OCI-LY1 (cell line): ENCODE data around the gene SDK1.

Experiments used
- H2AFZ ChIP-seq: fragments of 200-600 bp; sonication (generic), shearing (Covaris generic); 2 replicates; pipeline ENCODE4 v1.6.0; 2014; ENCODE audit warnings: antibody characterized with exemption, mild to moderate bottlenecking, low read length
- H3F3A ChIP-seq: fragments of 200-600 bp; sonication (generic), shearing (Covaris generic); 2 replicates; pipeline ENCODE4 v1.6.0; 2014; ENCODE audit warnings: mild to moderate bottlenecking, antibody characterized with exemption, low read length, moderate library complexity; ENCODE audit not compliant: insufficient read depth
- H3K27ac ChIP-seq: fragments of 200-600 bp; sonication (generic); 2 replicates; pipeline ENCODE4 v1.5.1; 2014; ENCODE audit warnings: low read length, mixed run types, mild to moderate bottlenecking, low read depth; ENCODE audit not compliant: poor library complexity, severe bottlenecking
- H3K27me3 ChIP-seq: fragments of 200-600 bp; sonication (generic); 2 replicates; pipeline ENCODE4 v1.6.0; 2014; ENCODE audit warnings: antibody characterized with exemption, mild to moderate bottlenecking, low read length, moderate library complexity; ENCODE audit not compliant: insufficient read depth
- H3K36me3 ChIP-seq: fragments of 200-600 bp; sonication (generic); 2 replicates; pipeline ENCODE4 v1.6.1; 2014; ENCODE audit warnings: mild to moderate bottlenecking, antibody characterized with exemption, low read length, moderate library complexity, mixed read lengths; ENCODE audit not compliant: insufficient read depth
- H3K4me1 ChIP-seq: fragments of 200-600 bp; sonication (generic); 2 replicates; pipeline ENCODE4 v1.5.1; 2014; ENCODE audit warnings: mild to moderate bottlenecking, low read length, moderate library complexity; ENCODE audit not compliant: insufficient read depth, severe bottlenecking
- H3K4me2 ChIP-seq: fragments of 200-600 bp; sonication (generic), shearing (Covaris generic); 2 replicates; pipeline ENCODE4 v1.6.1; 2014; ENCODE audit warnings: low read length
- H3K4me3 ChIP-seq: fragments of 200-600 bp; sonication (generic); 2 replicates; pipeline ENCODE4 v1.5.1; 2014; ENCODE audit warnings: low read length, low read depth, mild to moderate bottlenecking, mixed read lengths; ENCODE audit not compliant: poor library complexity, severe bottlenecking
- H3K79me2 ChIP-seq: fragments of 200-600 bp; shearing (Covaris generic); 2 replicates; pipeline ENCODE4 v1.6.1; 2016; ENCODE audit warnings: mixed run types, low read length, mixed read lengths; ENCODE audit not compliant: insufficient read depth
- H3K9ac ChIP-seq: fragments of 200-600 bp; sonication (generic), shearing (Covaris generic); 2 replicates; pipeline ENCODE4 v1.6.1; 2014; ENCODE audit warnings: mild to moderate bottlenecking, low read length, mixed read lengths
- H3K9me2 ChIP-seq: fragments of 200-600 bp; sonication (generic), shearing (Covaris generic); 2 replicates; pipeline ENCODE4 v1.6.1; 2014; ENCODE audit warnings: low read depth, mild to moderate bottlenecking, low read length, mixed read lengths
- H3K9me3 ChIP-seq: fragments of 200-600 bp; shearing (Covaris generic); 2 replicates; pipeline ENCODE4 v1.6.1; 2014; ENCODE audit warnings: low read length, mixed read lengths
- H4K20me1 ChIP-seq: fragments of 200-600 bp; sonication (generic), shearing (Covaris generic); 2 replicates; pipeline ENCODE4 v1.6.0; 2016; ENCODE audit warnings: mild to moderate bottlenecking, low read length; ENCODE audit not compliant: insufficient read depth
- EZH2 ChIP-seq: fragments of 200-600 bp; sonication (generic), shearing (Covaris generic); IDR thresholded peaks from 2 replicates; pipeline ENCODE4 v1.8.0; 2017; ENCODE audit warnings: borderline replicate concordance, mixed run types, mild to moderate bottlenecking, antibody characterized with exemption, low read length, moderate library complexity, mixed read lengths
- TF ChIP-seq, protein P1 (sequence below): fragments of 200-600 bp; sonication (generic), shearing (Covaris generic); IDR thresholded peaks from 2 replicates; pipeline ENCODE4 v1.5.1; 2017; ENCODE audit warnings: mild to moderate bottlenecking, antibody characterized with exemption, low read length, moderate library complexity, mixed read lengths

Gene SDK1

DNA sequence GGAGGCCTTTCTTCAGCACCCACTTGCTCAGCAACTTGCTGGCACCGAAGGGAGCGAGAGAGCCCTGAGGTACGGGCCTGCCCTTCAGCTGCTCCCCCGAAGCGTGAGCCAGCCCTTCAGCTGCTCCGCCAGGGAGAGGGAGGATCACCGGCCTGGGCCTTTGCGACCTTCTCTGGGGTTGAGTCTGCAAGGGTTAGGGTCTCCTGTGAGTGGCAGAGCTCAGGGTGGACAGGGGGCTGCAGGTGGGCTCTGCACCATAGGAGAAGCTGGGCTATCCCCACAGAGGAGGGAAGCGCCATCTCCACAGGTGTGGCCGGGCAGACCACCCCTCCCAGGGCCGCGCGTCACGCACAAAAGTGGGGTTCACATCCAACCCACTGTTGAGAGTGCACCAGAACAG lies 890.5 kb downstream of the SDK1 start:
- H3K4me3 ChIP-seq, result no peak overlapping the region
- H3K9ac ChIP-seq, result no peak overlapping the region
- no peaks in the 10 kb centered on the region for H3K27me3 ChIP-seq
- H3K36me3 ChIP-seq, result no peaks in the 10 kb centered on the region; the same call in 1 of the 2 replicates
- no peak overlapping the region for H3K27ac ChIP-seq
- no peak overlapping the region for H3K4me2 ChIP-seq
- no peak overlapping the region for H2AFZ ChIP-seq
- no peaks in the 10 kb centered on the region for H3K79me2 ChIP-seq
- TF ChIP-seq EZH2, result no peak
- TF ChIP-seq, protein P1, sequence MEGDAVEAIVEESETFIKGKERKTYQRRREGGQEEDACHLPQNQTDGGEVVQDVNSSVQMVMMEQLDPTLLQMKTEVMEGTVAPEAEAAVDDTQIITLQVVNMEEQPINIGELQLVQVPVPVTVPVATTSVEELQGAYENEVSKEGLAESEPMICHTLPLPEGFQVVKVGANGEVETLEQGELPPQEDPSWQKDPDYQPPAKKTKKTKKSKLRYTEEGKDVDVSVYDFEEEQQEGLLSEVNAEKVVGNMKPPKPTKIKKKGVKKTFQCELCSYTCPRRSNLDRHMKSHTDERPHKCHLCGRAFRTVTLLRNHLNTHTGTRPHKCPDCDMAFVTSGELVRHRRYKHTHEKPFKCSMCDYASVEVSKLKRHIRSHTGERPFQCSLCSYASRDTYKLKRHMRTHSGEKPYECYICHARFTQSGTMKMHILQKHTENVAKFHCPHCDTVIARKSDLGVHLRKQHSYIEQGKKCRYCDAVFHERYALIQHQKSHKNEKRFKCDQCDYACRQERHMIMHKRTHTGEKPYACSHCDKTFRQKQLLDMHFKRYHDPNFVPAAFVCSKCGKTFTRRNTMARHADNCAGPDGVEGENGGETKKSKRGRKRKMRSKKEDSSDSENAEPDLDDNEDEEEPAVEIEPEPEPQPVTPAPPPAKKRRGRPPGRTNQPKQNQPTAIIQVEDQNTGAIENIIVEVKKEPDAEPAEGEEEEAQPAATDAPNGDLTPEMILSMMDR, result no peak
- no peaks in the 10 kb centered on the region for H3K4me1 ChIP-seq
- H4K20me1 ChIP-seq, result no peaks in the 10 kb centered on the region
- peaks cover 5% of the 10 kb centered on the region; the same call in 1 of the 2 replicates for H3K9me3 ChIP-seq
- H3F3A ChIP-seq, result no peaks in the 10 kb centered on the region
- no peaks in the 10 kb centered on the region for H3K9me2 ChIP-seq

GRCh38 chr7:4195660-4196059 lies 894.6 kb downstream of the SDK1 start:
- H3K4me2 ChIP-seq, result no peak overlapping the region
- TF ChIP-seq, protein P1, result no peak
- TF ChIP-seq EZH2, result no peak
- no peak overlapping the region for H3K4me3 ChIP-seq
- no peaks in the 10 kb centered on the region for H3F3A ChIP-seq
- no peak overlapping the region for H2AFZ ChIP-seq
- H3K9ac ChIP-seq, result no peak overlapping the region
- H3K79me2 ChIP-seq, result no peaks in the 10 kb centered on the region
- H3K4me1 ChIP-seq, result no peaks in the 10 kb centered on the region
- no peaks in the 10 kb centered on the region for H3K27me3 ChIP-seq
- no peaks in the 10 kb centered on the region for H3K36me3 ChIP-seq
- no peak overlapping the region for H3K27ac ChIP-seq
- H3K9me3 ChIP-seq, result no peaks in the 10 kb centered on the region
- H3K9me2 ChIP-seq, result no peaks in the 10 kb centered on the region
- H4K20me1 ChIP-seq, result no peaks in the 10 kb centered on the region

DNA sequence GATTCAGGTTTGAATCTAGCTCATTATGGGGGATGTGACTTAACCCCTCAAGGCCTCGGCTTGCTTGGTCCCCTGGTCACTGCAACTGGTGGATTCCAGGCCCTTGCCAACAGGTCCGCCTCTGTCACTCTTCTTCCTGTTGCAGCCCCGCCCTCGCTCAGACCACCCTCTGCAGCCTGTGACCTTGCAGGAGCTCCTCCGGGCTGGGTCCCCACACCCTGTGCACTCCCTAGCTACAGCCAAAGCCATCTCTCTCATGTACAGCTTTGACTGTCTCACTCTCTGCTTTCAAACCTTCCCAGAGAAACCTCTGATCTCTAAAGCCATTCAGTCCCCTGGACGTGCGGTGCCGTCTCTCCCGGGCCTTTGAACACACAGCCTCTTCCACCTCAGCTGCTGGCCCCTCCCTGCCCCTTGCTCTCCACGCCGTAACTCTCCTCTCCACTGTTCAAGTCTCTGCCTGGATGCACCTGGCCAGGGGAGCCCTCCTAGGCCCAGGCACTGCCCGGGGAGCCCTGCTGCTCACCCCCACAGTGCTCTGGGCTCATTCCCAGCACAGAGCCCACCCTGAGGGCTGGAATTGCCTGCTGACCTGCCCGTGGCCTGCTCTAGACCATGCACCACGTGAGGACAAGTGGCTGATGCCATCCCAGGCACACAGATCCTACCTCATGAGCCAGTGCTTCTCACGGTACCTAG lies 895.2 kb downstream of the SDK1 start:
- H2AFZ ChIP-seq, result no peak overlapping the region
- no peaks in the 10 kb centered on the region for H3K9me2 ChIP-seq
- H3K4me3 ChIP-seq, result no peak overlapping the region
- no peaks in the 10 kb centered on the region for H4K20me1 ChIP-seq
- no peaks in the 10 kb centered on the region for H3K79me2 ChIP-seq
- H3F3A ChIP-seq, result no peaks in the 10 kb centered on the region
- H3K4me1 ChIP-seq, result no peaks in the 10 kb centered on the region
- no peaks in the 10 kb centered on the region for H3K9me3 ChIP-seq
- H3K36me3 ChIP-seq, result no peaks in the 10 kb centered on the region
- TF ChIP-seq, protein P1, result no peak
- no peak overlapping the region for H3K27ac ChIP-seq
- no peaks in the 10 kb centered on the region for H3K27me3 ChIP-seq
- no peak overlapping the region for H3K4me2 ChIP-seq
- no peak overlapping the region for H3K9ac ChIP-seq
